WTC11 (cell line): ENCODE results near the gene DCUN1D3.

Source experiments
- FOXJ3 ChIP-seq: sonication (generic); formaldehyde crosslinking; IDR thresholded peaks from 2 replicates; pipeline ENCODE4 v1.9.0; 2021; ENCODE audit warnings: missing genetic modification reagents, mild to moderate bottlenecking, borderline replicate concordance
- FOXK1 ChIP-seq: sonication (generic); formaldehyde crosslinking; IDR thresholded peaks from 2 replicates; pipeline ENCODE4 v1.8.0; 2022; ENCODE audit warnings: mild to moderate bottlenecking, moderate library complexity, missing genetic modification reagents
- FOXP1 ChIP-seq: sonication (generic); formaldehyde crosslinking; IDR thresholded peaks from 2 replicates; pipeline ENCODE4 v1.8.0; 2022; ENCODE audit warnings: missing genetic modification reagents, mild to moderate bottlenecking, moderate library complexity, borderline replicate concordance
- GABPB1 ChIP-seq: sonication (generic); formaldehyde crosslinking; IDR thresholded peaks from 2 replicates; pipeline ENCODE4 v1.8.1; 2023; ENCODE audit warnings: mild to moderate bottlenecking, missing genetic modification reagents
- KAT7 ChIP-seq: sonication (generic); formaldehyde crosslinking; IDR thresholded peaks from 2 replicates; pipeline ENCODE4 v1.8.1; 2023; ENCODE audit warnings: missing genetic modification reagents, mild to moderate bottlenecking, borderline replicate concordance
- MXD4 ChIP-seq: fragments of 250-450 bp; sonication (Bioruptor Pico); IDR thresholded peaks from 2 replicates; pipeline ENCODE4 v1.8.0; 2021; ENCODE audit warnings: mild to moderate bottlenecking, moderate library complexity, borderline replicate concordance
- NFATC4 ChIP-seq: fragments of 250-450 bp; sonication (Bioruptor Pico); IDR thresholded peaks from 2 replicates; pipeline ENCODE4 v1.9.0; 2021; ENCODE audit warnings: mild to moderate bottlenecking
- RORB ChIP-seq: fragments of 250-450 bp; sonication (Bioruptor Pico); IDR thresholded peaks from 2 replicates; pipeline ENCODE4 v1.9.0; 2021; ENCODE audit warnings: mild to moderate bottlenecking
- ZNF232 ChIP-seq: sonication (generic); formaldehyde crosslinking; IDR thresholded peaks from 2 replicates; pipeline ENCODE4 v1.8.0; 2022; ENCODE audit warnings: mild to moderate bottlenecking, missing genetic modification reagents
- TF ChIP-seq, protein P1 (sequence below): sonication (generic); formaldehyde crosslinking; conservative IDR thresholded peaks from 2 replicates; pipeline ENCODE4 v1.8.1; 2022; ENCODE audit warnings: mild to moderate bottlenecking, missing genetic modification reagents
- TF ChIP-seq, protein P2 (sequence below): fragments of 200-600 bp; IDR thresholded peaks from 2 replicates; pipeline ENCODE4 v1.8.0; 2022; ENCODE audit warnings: antibody characterized with exemption
- TF ChIP-seq, protein P3 (sequence below): sonication (generic); formaldehyde crosslinking; IDR thresholded peaks from 2 replicates; pipeline ENCODE4 v1.8.0; 2022; ENCODE audit warnings: mild to moderate bottlenecking, missing genetic modification reagents
- TF ChIP-seq, protein P4 (sequence below): sonication (generic); formaldehyde crosslinking; IDR thresholded peaks from 2 replicates; pipeline ENCODE4 v1.8.0; 2022; ENCODE audit warnings: mild to moderate bottlenecking, missing genetic modification reagents
- TF ChIP-seq, protein P5 (sequence below): sonication (generic); formaldehyde crosslinking; IDR thresholded peaks from 2 replicates; pipeline ENCODE4 v1.8.1; 2023; ENCODE audit warnings: mild to moderate bottlenecking, missing genetic modification reagents

DNA sequence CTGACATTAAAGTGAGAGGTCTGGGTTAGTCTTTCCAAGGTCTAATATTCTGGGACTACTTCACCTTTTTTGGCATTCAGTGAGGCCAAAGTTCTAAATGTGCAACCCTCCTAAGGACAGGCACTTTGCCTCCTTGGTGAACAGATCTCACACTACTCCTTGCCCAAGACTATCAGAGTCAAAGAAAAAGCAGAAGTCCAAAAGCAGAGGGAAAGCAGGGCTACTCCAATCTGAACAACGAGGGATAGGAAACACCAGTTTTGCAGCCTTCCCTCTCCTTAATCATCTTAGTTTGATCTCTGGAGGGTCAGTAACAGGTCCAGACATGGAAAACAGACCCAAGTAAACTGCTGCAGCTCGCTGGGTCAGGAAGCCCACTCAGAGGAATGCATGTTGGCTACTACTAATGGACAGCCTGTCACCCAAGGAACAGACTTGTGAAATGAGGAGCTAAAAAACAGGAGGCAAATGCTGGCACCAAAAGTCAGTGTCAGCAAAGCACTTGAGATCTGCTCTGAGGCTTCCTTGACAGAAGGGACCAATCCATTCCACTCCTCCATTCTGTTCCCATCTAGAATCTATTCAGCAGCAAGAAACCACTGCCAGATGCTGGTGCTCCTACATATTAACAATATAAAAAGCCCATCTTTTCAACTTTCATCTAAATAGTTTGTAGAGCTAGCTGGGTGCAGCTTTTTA lies 29.9 kb downstream of the DCUN1D3 start:
- no peak for TF ChIP-seq NFATC4
- TF ChIP-seq FOXP1 (CRISPR knock-in tag) = no peak
- TF ChIP-seq, protein P1, sequence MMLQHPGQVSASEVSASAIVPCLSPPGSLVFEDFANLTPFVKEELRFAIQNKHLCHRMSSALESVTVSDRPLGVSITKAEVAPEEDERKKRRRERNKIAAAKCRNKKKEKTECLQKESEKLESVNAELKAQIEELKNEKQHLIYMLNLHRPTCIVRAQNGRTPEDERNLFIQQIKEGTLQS (CRISPR knock-in tag) = no peak
- TF ChIP-seq, protein P2, sequence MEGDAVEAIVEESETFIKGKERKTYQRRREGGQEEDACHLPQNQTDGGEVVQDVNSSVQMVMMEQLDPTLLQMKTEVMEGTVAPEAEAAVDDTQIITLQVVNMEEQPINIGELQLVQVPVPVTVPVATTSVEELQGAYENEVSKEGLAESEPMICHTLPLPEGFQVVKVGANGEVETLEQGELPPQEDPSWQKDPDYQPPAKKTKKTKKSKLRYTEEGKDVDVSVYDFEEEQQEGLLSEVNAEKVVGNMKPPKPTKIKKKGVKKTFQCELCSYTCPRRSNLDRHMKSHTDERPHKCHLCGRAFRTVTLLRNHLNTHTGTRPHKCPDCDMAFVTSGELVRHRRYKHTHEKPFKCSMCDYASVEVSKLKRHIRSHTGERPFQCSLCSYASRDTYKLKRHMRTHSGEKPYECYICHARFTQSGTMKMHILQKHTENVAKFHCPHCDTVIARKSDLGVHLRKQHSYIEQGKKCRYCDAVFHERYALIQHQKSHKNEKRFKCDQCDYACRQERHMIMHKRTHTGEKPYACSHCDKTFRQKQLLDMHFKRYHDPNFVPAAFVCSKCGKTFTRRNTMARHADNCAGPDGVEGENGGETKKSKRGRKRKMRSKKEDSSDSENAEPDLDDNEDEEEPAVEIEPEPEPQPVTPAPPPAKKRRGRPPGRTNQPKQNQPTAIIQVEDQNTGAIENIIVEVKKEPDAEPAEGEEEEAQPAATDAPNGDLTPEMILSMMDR = no peak
- no peak for TF ChIP-seq FOXJ3 (CRISPR knock-in tag)
- TF ChIP-seq KAT7 = no peak
- no peak for TF ChIP-seq MXD4 (CRISPR knock-in tag)
- TF ChIP-seq FOXK1 (CRISPR knock-in tag) = no peak
- no peak for TF ChIP-seq GABPB1 (CRISPR knock-in tag)
- TF ChIP-seq, protein P3, sequence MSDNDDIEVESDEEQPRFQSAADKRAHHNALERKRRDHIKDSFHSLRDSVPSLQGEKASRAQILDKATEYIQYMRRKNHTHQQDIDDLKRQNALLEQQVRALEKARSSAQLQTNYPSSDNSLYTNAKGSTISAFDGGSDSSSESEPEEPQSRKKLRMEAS (CRISPR knock-in tag) = no peak
- no peak for TF ChIP-seq ZNF232
- TF ChIP-seq, protein P4, sequence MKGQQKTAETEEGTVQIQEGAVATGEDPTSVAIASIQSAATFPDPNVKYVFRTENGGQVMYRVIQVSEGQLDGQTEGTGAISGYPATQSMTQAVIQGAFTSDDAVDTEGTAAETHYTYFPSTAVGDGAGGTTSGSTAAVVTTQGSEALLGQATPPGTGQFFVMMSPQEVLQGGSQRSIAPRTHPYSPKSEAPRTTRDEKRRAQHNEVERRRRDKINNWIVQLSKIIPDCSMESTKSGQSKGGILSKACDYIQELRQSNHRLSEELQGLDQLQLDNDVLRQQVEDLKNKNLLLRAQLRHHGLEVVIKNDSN = no peak
- TF ChIP-seq RORB (CRISPR knock-in tag) = no peak
- TF ChIP-seq, protein P5, sequence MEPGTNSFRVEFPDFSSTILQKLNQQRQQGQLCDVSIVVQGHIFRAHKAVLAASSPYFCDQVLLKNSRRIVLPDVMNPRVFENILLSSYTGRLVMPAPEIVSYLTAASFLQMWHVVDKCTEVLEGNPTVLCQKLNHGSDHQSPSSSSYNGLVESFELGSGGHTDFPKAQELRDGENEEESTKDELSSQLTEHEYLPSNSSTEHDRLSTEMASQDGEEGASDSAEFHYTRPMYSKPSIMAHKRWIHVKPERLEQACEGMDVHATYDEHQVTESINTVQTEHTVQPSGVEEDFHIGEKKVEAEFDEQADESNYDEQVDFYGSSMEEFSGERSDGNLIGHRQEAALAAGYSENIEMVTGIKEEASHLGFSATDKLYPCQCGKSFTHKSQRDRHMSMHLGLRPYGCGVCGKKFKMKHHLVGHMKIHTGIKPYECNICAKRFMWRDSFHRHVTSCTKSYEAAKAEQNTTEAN (CRISPR knock-in tag) = no peak
